Testis (tissue), 3 donors: ENCODE measurements around the gene RAMP2. TPM values are rescaled to one million over a fixed set of nuclear protein-coding genes. Genes with fewer than 3 reads are reported as not detected.

Source experiments
- DNase-seq: peaks from one replicate; pipeline ENCODE4 v3.0.0-alpha.2; 2019
- H3K27ac ChIP-seq, 2 donors: fragments of 200-600 bp; sonication (generic); one replicate each; pipeline ENCODE4 v1.5.1; 2019
- H3K27me3 ChIP-seq: fragments of 200-600 bp; sonication (generic); one replicate; pipeline ENCODE4 v1.5.1; 2019
- H3K36me3 ChIP-seq: fragments of 200-600 bp; sonication (generic); one replicate; pipeline ENCODE4 v1.5.1; 2017; ENCODE audit warnings: low read depth; ENCODE audit errors: missing control alignments
- H3K4me1 ChIP-seq: fragments of 200-600 bp; sonication (generic); one replicate; pipeline ENCODE4 v1.5.1; 2019
- H3K4me3 ChIP-seq, 2 donors: fragments of 200-600 bp; sonication (generic); one replicate each; pipeline ENCODE4 v1.5.1; 2017 to 2019
- H3K9me3 ChIP-seq: fragments of 200-600 bp; sonication (generic); one replicate; pipeline ENCODE4 v1.5.1; 2017
- CTCF ChIP-seq, 3 experiments: fragments of 450-650 bp in 2 of 3; fragments of 200-600 bp in 1 of 3; sonication (generic) in 1 of 3; IDR thresholded peaks; one replicate each; pipeline ENCODE4 v1.5.1; 2016 to 2019; ENCODE audit warnings: antibody characterized with exemption in 3 of 3, mild to moderate bottlenecking in 2 of 3, moderate library complexity in 1 of 3
- POLR2A ChIP-seq: fragments of 450-650 bp; IDR thresholded peaks from one replicate; pipeline ENCODE4 v1.6.1; 2017; ENCODE audit warnings: antibody characterized with exemption, mild to moderate bottlenecking, moderate library complexity
- WGBS, 2 donors: methylation state at CpG; one replicate each; pipeline ENCODE4 v1.1.5; 2018; 5-methylcytosine and 5-hydroxymethylcytosine counted together
- intact Hi-C: fragments of 100-400 bp; cut with DNase I; formaldehyde crosslinking; loops from one replicate; pipeline ENCODE4 v1.15.1; 2023; ENCODE audit warnings: low total_unique reads
- polyA plus RNA-seq: library from polyadenylated mRNA; stranded (reverse); fragments of 350-450 nt; fragmentation: Illumina TruSeq; extraction: RNeasy Lipid Tissue Mini Kit (QIAGEN cat#74804); gene quantifications from one replicate; pipeline ENCODE4 v1.2.3, GENCODE V29; 2014; ENCODE audit warnings: low read depth, low replicate concordance; ENCODE audit not compliant: insufficient read depth
- total RNA-seq, 2 donors: library from RNA; depleted of rRNA; stranded (reverse); fragments of >200 nt; gene quantifications; one replicate each; pipeline ENCODE4 v1.2.3, GENCODE V29; 2016

RAMP2 gene
- total and polyA plus RNA-seq, 3 donors from 2014 or later = 6.9 to 38.2 (median 14.6) TPM

GRCh38 chr17:42778570-42778969 lies 17.5 kb downstream of the RAMP2 start:
- intact Hi-C loops = no loop called here

GRCh38 chr17:42779304-42779935 lies 18.4 kb downstream of the RAMP2 start:
- DNase-seq = no peak
- Histone ChIP-seq H3K4me1 (no peaks in the 10 kb centered on the region), H3K27me3 (no peaks in the 10 kb centered on the region), H3K4me3 (no peak overlapping the region), H3K27ac (no peak overlapping the region), H3K36me3 (no peaks in the 10 kb centered on the region), H3K9me3 (no peaks in the 10 kb centered on the region)
- 54 to 62% methylated on average over 3 of the region's 3 CpGs for WGBS, 2 donors
- no peak for TF ChIP-seq CTCF (IDR thresholded peaks at IDR 0.05)
- intact Hi-C loops = no loop called here

More at GRCh38 chr17:42778570-42778969, 17.5 kb downstream of the RAMP2 start:
- Histone ChIP-seq H3K27me3 (no peaks in the 10 kb centered on the region), H3K4me3 (no peak overlapping the region), H3K36me3 (no peaks in the 10 kb centered on the region), H3K4me1 (peaks cover 5% of the 10 kb centered on the region), H3K27ac (no peak overlapping the region), H3K9me3 (no peaks in the 10 kb centered on the region)
- DNase-seq = no peak
- WGBS, 2 donors = 85 to 89% methylated on average over 5 of the region's 5 CpGs
- no peak for TF ChIP-seq POLR2A
- no peak for TF ChIP-seq CTCF (IDR thresholded peaks at IDR 0.05)

DNA sequence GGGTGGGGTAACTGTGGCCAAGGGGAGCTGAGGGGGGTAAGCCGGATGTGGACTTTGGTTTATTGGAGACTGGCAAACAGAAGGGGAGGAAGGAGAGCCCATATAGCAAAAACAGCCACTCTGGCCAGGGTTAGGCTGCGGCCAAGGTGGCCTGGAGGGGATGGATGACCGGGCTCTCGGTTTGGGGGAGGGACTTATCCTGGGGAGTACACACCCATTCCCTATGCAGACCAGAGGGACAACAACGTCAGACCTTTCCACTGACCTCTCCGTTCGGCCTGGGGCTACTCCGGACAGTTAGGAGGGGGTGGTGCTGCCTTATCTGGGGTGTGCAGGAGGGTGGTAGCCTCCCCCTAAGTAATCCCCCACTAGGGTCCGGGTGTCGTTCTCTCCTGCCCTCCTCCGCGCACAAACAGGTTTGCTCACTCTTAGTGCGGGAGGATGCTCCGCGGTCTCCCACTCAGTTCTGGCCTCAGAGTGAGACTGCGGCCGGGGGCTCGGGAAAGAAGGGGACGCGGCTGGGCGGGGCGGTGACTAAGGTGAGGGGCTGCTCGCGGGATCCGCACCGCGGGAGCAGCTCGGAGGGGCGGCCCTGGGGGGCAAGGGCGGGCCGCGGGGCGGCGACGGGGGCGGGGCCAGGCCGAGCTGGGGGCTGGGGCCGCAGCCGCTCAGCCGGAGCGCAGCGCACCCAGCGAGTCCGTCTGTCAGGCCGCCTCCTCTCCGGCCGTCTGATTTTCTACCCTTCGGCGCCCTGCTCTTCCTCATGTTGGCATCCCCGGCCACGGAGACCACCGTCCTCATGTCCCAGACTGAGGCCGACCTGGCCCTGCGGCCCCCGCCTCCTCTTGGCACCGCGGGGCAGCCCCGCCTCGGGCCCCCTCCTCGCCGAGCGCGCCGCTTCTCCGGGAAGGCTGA lies 19.2 kb downstream of the RAMP2 start, which contains the start of gene WNK4:
Gene WNK4, plus strand, starts transcription at position 675 of the 915 bp plus-strand sequence. Its CDS starts 89 bp downstream, at position 764.
- TF ChIP-seq CTCF (IDR thresholded peaks at IDR 0.05) (no peak), POLR2A (no peak)
- WGBS, 2 donors = 10 to 19% methylated on average over 29 to 65 of the region's 65 CpGs
- no peaks in the 10 kb centered on the region for H3K27me3 ChIP-seq
- H3K27ac ChIP-seq = no peak within 1 kb of the TSS
- intact Hi-C loops = no loop called here
- no peaks in the 10 kb centered on the region for H3K9me3 ChIP-seq
- H3K4me1 ChIP-seq = no peaks in the 10 kb centered on the region
- no peaks in the 10 kb centered on the region for H3K36me3 ChIP-seq
- peak within 1 kb of the TSS; percentile 32 to 43 for H3K4me3 ChIP-seq
- no peak for DNase-seq

DNA sequence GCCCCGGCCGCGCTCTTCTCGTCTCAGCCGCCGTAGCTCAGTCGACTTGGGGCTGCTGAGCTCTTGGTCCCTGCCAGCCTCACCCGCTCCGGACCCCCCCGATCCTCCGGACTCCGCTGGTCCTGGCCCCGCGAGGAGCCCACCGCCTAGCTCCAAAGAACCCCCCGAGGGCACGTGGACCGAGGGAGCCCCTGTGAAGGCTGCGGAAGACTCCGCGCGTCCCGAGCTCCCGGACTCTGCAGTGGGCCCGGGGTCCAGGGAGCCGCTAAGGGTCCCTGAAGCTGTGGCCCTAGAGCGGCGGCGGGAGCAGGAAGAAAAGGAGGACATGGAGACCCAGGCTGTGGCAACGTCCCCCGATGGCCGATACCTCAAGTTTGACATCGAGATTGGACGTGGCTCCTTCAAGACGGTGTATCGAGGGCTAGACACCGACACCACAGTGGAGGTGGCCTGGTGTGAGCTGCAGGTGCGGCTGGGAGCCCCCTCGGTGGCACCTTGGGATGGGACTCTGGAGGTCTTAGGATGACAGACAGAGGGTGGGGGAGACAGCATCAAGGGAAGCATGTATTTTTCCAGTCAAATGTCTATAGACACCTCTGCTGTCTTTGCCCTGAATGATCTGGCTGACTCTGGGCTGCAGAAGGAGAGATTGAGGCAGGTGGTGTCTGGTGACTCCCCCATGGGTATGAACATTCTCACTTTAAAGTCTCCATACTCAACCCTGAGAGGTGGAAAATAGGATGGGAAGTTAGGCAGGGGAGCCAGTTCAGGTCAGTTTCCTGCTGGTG lies 20.0 kb downstream of the RAMP2 start:
- no peak for DNase-seq
- Histone ChIP-seq H3K27me3 (no peaks in the 10 kb centered on the region), H3K9me3 (no peaks in the 10 kb centered on the region), H3K4me3 (peak overlapping the region; percentile 32 to 43), H3K36me3 (no peaks in the 10 kb centered on the region), H3K27ac (no peak overlapping the region), H3K4me1 (no peaks in the 10 kb centered on the region)
- intact Hi-C loops = no loop called here
- TF ChIP-seq CTCF (IDR thresholded peaks at IDR 0.05) = no peak
- no peak for TF ChIP-seq POLR2A
- 22% methylated on average over 25 to 39 of the region's 39 CpGs for WGBS, 2 donors
